Natural killer cell (primary cell): Measurements from ENCODE around the gene MLPH. TPM values are rescaled to one million over a fixed set of nuclear protein-coding genes. Genes with fewer than 3 reads are reported as not detected.

ENCODE experiments used
- ATAC-seq, 3 donors: fragments of 150-1000 bp in 2 of 3; fragments of 200-7000 bp in 1 of 3; cut with Tn5 transposase; 1 replicate in 1 of 3; 2 replicates in 2 of 3; pipeline ENCODE4 v1.10.0; 2021; ENCODE audit warnings: mild to moderate bottlenecking in 2 of 3, moderate library complexity in 2 of 3
- DNase-seq, 2 donors: peaks; one replicate each; pipeline versions ENCODE4 v3.0.0 to v3.0.0-alpha.2; 2013 to 2021; ENCODE audit warnings: mixed read lengths in 1 of 2
- H3K27ac ChIP-seq: one replicate; pipeline ENCODE4 v1.5.1; 2013; ENCODE audit warnings: mild to moderate bottlenecking, low read length
- H3K27me3 ChIP-seq: one replicate; pipeline ENCODE4 v1.6.1; 2013; ENCODE audit warnings: low read length; ENCODE audit not compliant: control insufficient read depth, insufficient read depth
- H3K36me3 ChIP-seq: one replicate; pipeline ENCODE4 v1.6.1; 2013; ENCODE audit warnings: low read length; ENCODE audit not compliant: control insufficient read depth, insufficient read depth
- H3K4me1 ChIP-seq: one replicate; pipeline ENCODE4 v1.6.1; 2013; ENCODE audit warnings: low read length; ENCODE audit not compliant: control insufficient read depth, insufficient read depth
- H3K4me3 ChIP-seq: one replicate; pipeline ENCODE4 v1.5.1; 2013; ENCODE audit warnings: low read length
- H3K9me3 ChIP-seq: one replicate; pipeline ENCODE4 v1.6.1; 2013; ENCODE audit warnings: low read length; ENCODE audit not compliant: control insufficient read depth, insufficient read depth
- H3K27ac Mint-ChIP-seq, 2 donors: one replicate each; pipeline ENCODE4 v1.8.0; 2022; ENCODE audit warnings: mild to moderate bottlenecking in 2 of 2, mixed read lengths in 2 of 2, moderate library complexity in 1 of 2
- H3K27me3 Mint-ChIP-seq, 2 donors: one replicate each; pipeline ENCODE4 v1.8.0; 2022; ENCODE audit warnings: low read depth in 2 of 2, mixed read lengths in 2 of 2
- H3K36me3 Mint-ChIP-seq: one replicate; pipeline ENCODE4 v1.8.0; 2022; ENCODE audit warnings: mixed read lengths
- H3K4me1 Mint-ChIP-seq, 2 donors: one replicate each; pipeline ENCODE4 v1.8.0; 2022; ENCODE audit warnings: mixed read lengths in 2 of 2
- H3K4me3 Mint-ChIP-seq: one replicate; pipeline ENCODE4 v1.8.0; 2022; ENCODE audit warnings: mild to moderate bottlenecking, moderate library complexity, mixed read lengths
- H3K9me3 Mint-ChIP-seq, 2 donors: one replicate each; pipeline ENCODE4 v1.8.0; 2022; ENCODE audit warnings: mixed read lengths in 2 of 2
- WGBS: methylation state at CpG from one replicate; pipeline ENCODE4 v1.1.7; 2013; ENCODE audit warnings: missing lambda C conversion rate; ENCODE audit not compliant: insufficient coverage; 5-methylcytosine and 5-hydroxymethylcytosine counted together
- intact Hi-C: fragments of 100-400 bp; cut with micrococcal nuclease; formaldehyde crosslinking; loops from one replicate; pipeline ENCODE4 v1.14.2; 2022
- total RNA-seq, 4 donors: library from RNA; stranded (reverse); fragments of 120-200 nt in 1 of 4; gene quantifications; one replicate each; pipeline versions ENCODE4 v1.2.3 to v1.2.4, GENCODE V29; 2013 to 2022
- TF ChIP-seq, protein P1 (sequence below): fragments of 200-600 bp; IDR thresholded peaks from one replicate; pipeline ENCODE4 v1.8.0; 2022; ENCODE audit warnings: antibody characterized with exemption

Gene MLPH
- total RNA-seq, 3 donors from 2014 or later (not counting 1 experiment from before 2014, with no cell fraction given), result not detected

DNA sequence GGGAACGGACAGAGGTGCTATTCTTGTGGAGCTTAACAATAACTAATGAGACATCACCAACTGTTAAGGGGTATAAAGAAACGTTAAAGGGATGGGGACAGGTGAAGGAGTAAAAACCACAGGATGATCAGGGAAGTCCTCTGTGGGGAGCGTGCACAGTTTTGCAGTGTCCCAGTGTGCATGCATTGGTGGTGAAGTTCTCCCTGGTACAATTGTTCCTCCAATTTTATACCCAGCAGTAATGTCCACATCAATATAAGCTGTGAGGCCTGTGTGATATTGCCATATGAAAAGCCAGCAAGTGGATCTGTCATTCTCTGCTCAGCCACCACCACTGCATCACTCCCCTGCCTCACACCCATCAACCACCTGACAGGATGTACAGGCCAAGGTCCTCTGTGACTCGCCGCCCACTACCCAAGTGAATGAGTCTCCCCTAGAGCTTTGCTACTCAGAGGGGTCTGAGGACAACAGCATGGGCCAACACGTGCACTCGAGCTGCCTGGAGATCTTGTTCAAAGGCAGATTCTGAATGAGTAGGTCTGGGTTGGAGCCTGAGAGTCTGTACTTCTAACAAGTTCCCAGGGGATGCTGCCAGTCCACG, 4.6 kb downstream of the MLPH start:
- TF ChIP-seq, protein P1, sequence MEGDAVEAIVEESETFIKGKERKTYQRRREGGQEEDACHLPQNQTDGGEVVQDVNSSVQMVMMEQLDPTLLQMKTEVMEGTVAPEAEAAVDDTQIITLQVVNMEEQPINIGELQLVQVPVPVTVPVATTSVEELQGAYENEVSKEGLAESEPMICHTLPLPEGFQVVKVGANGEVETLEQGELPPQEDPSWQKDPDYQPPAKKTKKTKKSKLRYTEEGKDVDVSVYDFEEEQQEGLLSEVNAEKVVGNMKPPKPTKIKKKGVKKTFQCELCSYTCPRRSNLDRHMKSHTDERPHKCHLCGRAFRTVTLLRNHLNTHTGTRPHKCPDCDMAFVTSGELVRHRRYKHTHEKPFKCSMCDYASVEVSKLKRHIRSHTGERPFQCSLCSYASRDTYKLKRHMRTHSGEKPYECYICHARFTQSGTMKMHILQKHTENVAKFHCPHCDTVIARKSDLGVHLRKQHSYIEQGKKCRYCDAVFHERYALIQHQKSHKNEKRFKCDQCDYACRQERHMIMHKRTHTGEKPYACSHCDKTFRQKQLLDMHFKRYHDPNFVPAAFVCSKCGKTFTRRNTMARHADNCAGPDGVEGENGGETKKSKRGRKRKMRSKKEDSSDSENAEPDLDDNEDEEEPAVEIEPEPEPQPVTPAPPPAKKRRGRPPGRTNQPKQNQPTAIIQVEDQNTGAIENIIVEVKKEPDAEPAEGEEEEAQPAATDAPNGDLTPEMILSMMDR, result no peak

DNA sequence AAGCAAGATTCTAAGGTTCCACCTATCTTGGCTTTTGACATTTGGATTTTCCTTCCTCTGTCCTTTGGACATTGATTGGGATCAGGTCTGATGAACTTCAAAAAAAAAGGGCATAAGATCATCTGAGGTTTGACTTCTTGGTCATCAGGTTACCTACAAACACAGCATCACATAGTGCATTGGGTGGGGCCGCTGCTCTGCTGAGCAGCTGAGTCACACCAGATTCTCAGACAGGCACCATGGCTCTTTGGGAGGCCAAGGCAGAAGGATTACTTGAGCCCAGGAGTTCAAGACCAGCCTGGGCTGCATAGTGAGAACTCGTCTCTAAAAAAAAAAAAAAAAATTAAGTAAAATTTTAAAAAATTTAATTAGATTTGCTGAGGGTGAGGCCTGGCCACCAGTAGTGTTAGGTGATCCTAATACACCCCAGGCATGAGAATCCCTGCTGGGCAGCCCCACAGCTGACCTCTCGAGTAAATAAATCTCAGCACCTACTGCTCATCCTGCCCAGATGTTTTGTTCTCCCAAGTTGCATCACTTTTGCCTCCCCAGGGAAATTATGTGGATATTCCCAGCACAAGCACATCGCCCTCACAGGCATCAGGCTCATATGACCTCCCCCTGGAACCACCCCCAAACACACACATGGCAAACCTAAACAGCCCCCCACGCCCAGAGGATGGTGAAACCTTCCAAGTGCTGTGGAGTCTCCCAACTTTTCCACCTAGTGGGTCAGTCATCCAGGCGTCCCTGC, 5.3 kb downstream of the MLPH start:
- ATAC-seq (no peak), DNase-seq (no peak)
- Histone ChIP-seq H3K27me3 (peaks cover 5% of the 10 kb centered on the region), H3K4me3 (no peak overlapping the region), H3K9me3 (peaks cover 11% of the 10 kb centered on the region), H3K4me1 (no peaks in the 10 kb centered on the region), H3K36me3 (no peaks in the 10 kb centered on the region), H3K27ac (no peak overlapping the region)
- TF ChIP-seq, protein P1, result no peak
- Mint-ChIP-seq H3K27ac (no peak overlapping the region), H3K4me3 (no peak overlapping the region), H3K36me3 (no peaks in the 10 kb centered on the region), H3K9me3 (no peaks in the 10 kb centered on the region), H3K27me3 (peaks cover 24 to 39% of the 10 kb centered on the region in 2 donors), H3K4me1 (no peaks in the 10 kb centered on the region)
- intact Hi-C loops, result no loop called here
- WGBS, result 83% methylated on average over 6 of the region's 6 CpGs

More for the DNA sequence above, 4.6 kb downstream of the MLPH start:
- H3K27me3 ChIP-seq, result peaks cover 9% of the 10 kb centered on the region
- H3K27ac ChIP-seq, result no peak overlapping the region
- no peaks in the 10 kb centered on the region for H3K4me1 ChIP-seq
- no peak overlapping the region for H3K4me3 Mint-ChIP-seq
- H3K27ac Mint-ChIP-seq, result no peak overlapping the region
- WGBS, result 88% methylated on average over 8 of the region's 8 CpGs
- peaks cover 24 to 39% of the 10 kb centered on the region in 2 donors for H3K27me3 Mint-ChIP-seq
- H3K36me3 Mint-ChIP-seq, result no peaks in the 10 kb centered on the region
- ATAC-seq (no peak), DNase-seq (no peak)
- no peaks in the 10 kb centered on the region for H3K36me3 ChIP-seq
- H3K9me3 Mint-ChIP-seq, result no peaks in the 10 kb centered on the region
- H3K4me1 Mint-ChIP-seq, result no peaks in the 10 kb centered on the region
- H3K9me3 ChIP-seq, result peaks cover 11% of the 10 kb centered on the region
- H3K4me3 ChIP-seq, result no peak overlapping the region
- intact Hi-C loops, result no loop called here

GRCh38 chr2:237494066-237494465, 7.0 kb downstream of the MLPH start:
- ATAC-seq (no peak), DNase-seq (no peak)
- H3K4me1 ChIP-seq, result no peaks in the 10 kb centered on the region
- no peak overlapping the region for H3K4me3 ChIP-seq
- no peaks in the 10 kb centered on the region for H3K36me3 Mint-ChIP-seq
- TF ChIP-seq, protein P1, result no peak
- H3K4me3 Mint-ChIP-seq, result no peak overlapping the region
- intact Hi-C loops, result no loop called here
- peaks cover 20 to 43% of the 10 kb centered on the region in 2 donors for H3K27me3 Mint-ChIP-seq
- H3K36me3 ChIP-seq, result no peaks in the 10 kb centered on the region
- H3K27ac Mint-ChIP-seq, result no peak overlapping the region
- WGBS, result 55% methylated on average over 5 of the region's 5 CpGs
- H3K4me1 Mint-ChIP-seq, result no peaks in the 10 kb centered on the region
- peaks cover 11% of the 10 kb centered on the region for H3K9me3 ChIP-seq
- H3K27ac ChIP-seq, result no peak overlapping the region
- no peaks in the 10 kb centered on the region for H3K9me3 Mint-ChIP-seq
- no peaks in the 10 kb centered on the region for H3K27me3 ChIP-seq
